Epithelial cell of proximal tubule (primary cell): ENCODE data around the gene ANO4. TPM values are rescaled to one million over a fixed set of nuclear protein-coding genes. Genes with fewer than 3 reads are reported as not detected.

ENCODE experiments used
- DNase-seq: peaks from one replicate; pipeline ENCODE4 v3.0.0-alpha.2; 2011; ENCODE audit warnings: low read depth
- H3K4me3 ChIP-seq: 2 replicates; pipeline ENCODE4 v1.5.1; 2011; ENCODE audit warnings: low read depth, mild to moderate bottlenecking, low read length
- total RNA-seq: library from RNA; depleted of rRNA; stranded (reverse); fragments of >200 nt; gene quantifications from 2 replicates; pipeline ENCODE4 v1.2.3, GENCODE V29; 2015
- TF ChIP-seq, protein P1 (sequence below): conservative IDR thresholded peaks from 2 replicates; pipeline ENCODE4 v1.5.1; 2012; ENCODE audit warnings: low read depth, mild to moderate bottlenecking, low read length

Gene ANO4
- total RNA-seq, 1 donor from 2014 or later: 0.86 TPM

- H3K4me3 ChIP-seq: no peak overlapping the region
- DNase-seq: no peak
- TF ChIP-seq, protein P1, sequence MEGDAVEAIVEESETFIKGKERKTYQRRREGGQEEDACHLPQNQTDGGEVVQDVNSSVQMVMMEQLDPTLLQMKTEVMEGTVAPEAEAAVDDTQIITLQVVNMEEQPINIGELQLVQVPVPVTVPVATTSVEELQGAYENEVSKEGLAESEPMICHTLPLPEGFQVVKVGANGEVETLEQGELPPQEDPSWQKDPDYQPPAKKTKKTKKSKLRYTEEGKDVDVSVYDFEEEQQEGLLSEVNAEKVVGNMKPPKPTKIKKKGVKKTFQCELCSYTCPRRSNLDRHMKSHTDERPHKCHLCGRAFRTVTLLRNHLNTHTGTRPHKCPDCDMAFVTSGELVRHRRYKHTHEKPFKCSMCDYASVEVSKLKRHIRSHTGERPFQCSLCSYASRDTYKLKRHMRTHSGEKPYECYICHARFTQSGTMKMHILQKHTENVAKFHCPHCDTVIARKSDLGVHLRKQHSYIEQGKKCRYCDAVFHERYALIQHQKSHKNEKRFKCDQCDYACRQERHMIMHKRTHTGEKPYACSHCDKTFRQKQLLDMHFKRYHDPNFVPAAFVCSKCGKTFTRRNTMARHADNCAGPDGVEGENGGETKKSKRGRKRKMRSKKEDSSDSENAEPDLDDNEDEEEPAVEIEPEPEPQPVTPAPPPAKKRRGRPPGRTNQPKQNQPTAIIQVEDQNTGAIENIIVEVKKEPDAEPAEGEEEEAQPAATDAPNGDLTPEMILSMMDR: no peak
Measured at GRCh38 chr12:100826323-100826722, 31.7 kb downstream of the ANO4 start.

- TF ChIP-seq, protein P1: peak; percentile 95
- peak; percentile 16 for DNase-seq
- no peak overlapping the region for H3K4me3 ChIP-seq
Measured at GRCh38 chr12:100827901-100828520, 33.4 kb downstream of the ANO4 start.

DNA sequence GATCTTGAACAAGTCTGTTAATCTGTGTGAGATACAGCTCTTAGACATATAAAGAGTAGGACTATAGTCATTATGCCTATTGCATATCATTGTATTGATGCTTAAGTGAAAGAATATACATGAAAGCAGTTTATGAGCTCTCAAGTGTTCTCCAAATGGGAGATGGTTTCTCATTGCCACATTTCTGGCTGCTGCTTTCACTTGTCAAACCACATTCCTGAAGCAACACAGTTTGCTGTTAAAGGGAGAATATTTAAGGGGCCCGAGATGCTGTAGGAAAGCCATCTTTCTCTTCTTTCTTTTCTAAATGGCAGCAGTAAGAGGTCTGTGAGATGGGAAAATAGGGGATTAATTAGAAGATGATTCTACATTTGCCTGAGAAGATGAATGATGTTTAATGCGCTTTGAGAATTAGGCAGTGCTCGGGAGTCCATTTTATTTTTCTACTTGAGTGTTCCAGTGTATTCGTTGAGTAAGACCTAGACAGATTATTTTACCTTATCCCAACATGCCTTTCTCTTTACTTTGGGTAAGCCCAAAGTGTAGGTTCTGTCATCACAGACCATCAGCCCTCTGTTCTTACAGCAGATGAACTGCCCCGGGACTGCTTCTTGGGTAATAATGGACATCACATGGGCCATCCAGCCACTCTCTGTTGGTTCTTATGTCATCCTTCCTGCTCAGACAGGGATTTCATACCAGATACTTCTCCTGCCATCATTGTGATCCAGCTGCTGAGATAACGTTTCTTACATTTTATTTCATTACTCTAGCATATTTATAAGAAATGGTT is 35.6 kb downstream of the ANO4 start:
- H3K4me3 ChIP-seq: no peak overlapping the region
- TF ChIP-seq, protein P1: no peak
- no peak for DNase-seq

- no peak overlapping the region for H3K4me3 ChIP-seq
- no peak for DNase-seq
- TF ChIP-seq, protein P1: no peak
Measured at GRCh38 chr12:100833282-100833681, 38.7 kb downstream of the ANO4 start.

- TF ChIP-seq, protein P1: no peak
- no peak for DNase-seq
- H3K4me3 ChIP-seq: no peak overlapping the region
Measured at GRCh38 chr12:100840748-100841147, 46.2 kb downstream of the ANO4 start.

- DNase-seq: no peak
- H3K4me3 ChIP-seq: no peak overlapping the region
- TF ChIP-seq, protein P1: no peak
Measured at GRCh38 chr12:100842156-100842555, 47.6 kb downstream of the ANO4 start.
